K562 (cell line): ENCODE data around the gene HAPLN1. TPM values are rescaled to one million over a fixed set of nuclear protein-coding genes. Genes with fewer than 3 reads are reported as not detected.

Experiments
- ATAC-seq: fragments of 200-7000 bp; cut with Tn5 transposase; 3 replicates; pipeline ENCODE4 v1.9.1; 2020; ENCODE audit warnings: moderate library complexity
- BruUV-seq: library from RNA; stranded (reverse); fragments of 400-500 nt; replicated peaks from 2 replicates; lab custom pipeline; 2021; lab: Mats Ljungman, UMichigan
- CTCF ChIA-PET: fragments of 300-600 bp; formaldehyde crosslinking; extraction: SDS; loops from one replicate; lab custom pipeline; 2021; ENCODE audit warnings: low intra/inter-chr PET ratio; lab: Yijun Ruan, JAX
- POLR2A ChIA-PET: fragments of 300-600, 350-650 bp; sonication (Branson Sonifier 250); formaldehyde crosslinking; extraction: SDS; loops from one replicate; lab custom pipeline; 2021; ENCODE audit warnings: antibody characterized with exemption, inconsistent platforms; lab: Yijun Ruan, JAX
- DNase-seq, 4 experiments: peaks; one replicate each; pipeline versions ENCODE4 v3.0.0 to v3.0.0-alpha.2; 2011 to 2018; ENCODE audit warnings: low spot score in 3 of 4, mixed read lengths in 3 of 4; ENCODE audit errors: extremely low read depth in 1 of 4
- FAIRE-seq: peaks from 2 replicates; lab custom pipeline; 2011; peaks lifted over from hg19 to GRCh38; lab: Jason Lieb, UNC
- H2AFZ ChIP-seq: 2 replicates; pipeline ENCODE4 v1.6.0; 2011; ENCODE audit warnings: low read depth, low read length, control low read depth, inconsistent platforms
- H3K27ac ChIP-seq: fragments of 200-600 bp; 3 replicates; pipeline ENCODE4 v1.8.0; 2011; ENCODE audit warnings: low read depth, mild to moderate bottlenecking, control low read depth, inconsistent platforms, low read length, moderate library complexity, mixed read lengths; ENCODE audit errors: extremely low read depth
- H3K27me3 ChIP-seq, 2 experiments: fragments of 300-600 bp in 1 of 2; 2 replicates in 1 of 2; 3 replicates in 1 of 2; pipeline versions ENCODE4 v1.6.0 to v1.8.0; 2011; ENCODE audit warnings: inconsistent platforms in 2 of 2, low read length in 2 of 2, mild to moderate bottlenecking in 1 of 2, mixed read lengths in 1 of 2, moderate library complexity in 1 of 2; ENCODE audit not compliant: control insufficient read depth in 2 of 2, insufficient read depth in 2 of 2
- H3K36me3 ChIP-seq: fragments of 300-600 bp; 3 replicates; pipeline ENCODE4 v1.8.0; 2011; ENCODE audit warnings: mild to moderate bottlenecking, low read length, inconsistent platforms; ENCODE audit not compliant: control insufficient read depth, insufficient read depth
- H3K4me1 ChIP-seq, 2 experiments: fragments of 200-600 bp in 1 of 2; replicated peaks in 1 of 2; 2 replicates in 1 of 2; 3 replicates in 1 of 2; pipeline versions ENCODE4 v1.5.1 to v1.8.0; 2011; ENCODE audit warnings: inconsistent platforms in 2 of 2, low read length in 2 of 2, mild to moderate bottlenecking in 1 of 2, mixed read lengths in 1 of 2, moderate library complexity in 1 of 2; ENCODE audit not compliant: control insufficient read depth in 2 of 2, insufficient read depth in 2 of 2
- H3K4me2 ChIP-seq: 2 replicates; pipeline ENCODE4 v1.6.1; 2011; ENCODE audit warnings: low read length, control low read depth, inconsistent platforms, mixed read lengths; ENCODE audit not compliant: insufficient read depth
- H3K4me3 ChIP-seq: fragments of 200-600 bp; sonication (generic), shearing (Covaris generic); 2 replicates; pipeline ENCODE4 v1.5.1; 2016; ENCODE audit warnings: control low read depth, inconsistent platforms
- H3K79me2 ChIP-seq: fragments of 200-600 bp; 3 replicates; pipeline ENCODE4 v1.8.0; 2011; ENCODE audit warnings: low read length, inconsistent platforms; ENCODE audit not compliant: control insufficient read depth, insufficient read depth
- H3K9ac ChIP-seq, 2 experiments: 2 replicates each; pipeline versions ENCODE4 v1.6.0 to v1.6.1; 2011; ENCODE audit warnings: low read depth in 2 of 2, low read length in 2 of 2, control low read depth in 1 of 2, inconsistent platforms in 1 of 2, mild to moderate bottlenecking in 1 of 2, mixed read lengths in 1 of 2; ENCODE audit not compliant: insufficient read depth in 1 of 2
- H3K9me1 ChIP-seq: one replicate; pipeline ENCODE4 v1.6.0; 2011; ENCODE audit warnings: inconsistent platforms, mild to moderate bottlenecking, low read length, moderate library complexity; ENCODE audit not compliant: control insufficient read depth, insufficient read depth
- H3K9me3 ChIP-seq: replicated peaks from 2 replicates; pipeline ENCODE4 v1.5.1; 2011; ENCODE audit warnings: low read depth, low read length, inconsistent platforms; ENCODE audit not compliant: control insufficient read depth, insufficient read depth
- H4K20me1 ChIP-seq: replicated peaks from 2 replicates; pipeline ENCODE4 v1.6.1; 2011; ENCODE audit warnings: low read length, inconsistent platforms, mixed read lengths; ENCODE audit not compliant: control insufficient read depth, insufficient read depth
- ESRRA ChIP-seq: fragments of 450-650 bp; IDR thresholded peaks from 2 replicates; pipeline ENCODE4 v1.6.1; 2014; ENCODE audit warnings: low read depth, mild to moderate bottlenecking, moderate library complexity, borderline replicate concordance
- ETV1 ChIP-seq: fragments of 450-650 bp; conservative IDR thresholded peaks from 2 replicates; pipeline ENCODE4 v1.6.1; 2016; ENCODE audit warnings: missing genetic modification characterization, control low read depth, low read depth, missing compliant biosample characterization
- FOXJ3 ChIP-seq: sonication (generic); formaldehyde crosslinking; IDR thresholded peaks from 2 replicates; pipeline ENCODE4 v1.4.0; 2020; ENCODE audit warnings: mild to moderate bottlenecking, missing genetic modification reagents
- ILK ChIP-seq: fragments of 450-650 bp; IDR thresholded peaks from 2 replicates; pipeline ENCODE4 v1.6.1; 2016; ENCODE audit warnings: missing genetic modification characterization, low read depth, mild to moderate bottlenecking, missing compliant biosample characterization, moderate library complexity, borderline replicate concordance
- MXI1 ChIP-seq: IDR thresholded peaks from 2 replicates; pipeline ENCODE4 v1.6.1; 2011; ENCODE audit warnings: low read depth, mild to moderate bottlenecking, improper control_type of control experiment, low read length
- NFATC3 ChIP-seq: fragments of 450-650 bp; IDR thresholded peaks from 2 replicates; pipeline ENCODE4 v1.6.1; 2017; ENCODE audit warnings: mild to moderate bottlenecking
- SMC3 ChIP-seq: conservative IDR thresholded peaks from 2 replicates; pipeline ENCODE4 v1.6.1; 2011; ENCODE audit warnings: low read depth, low read length, improper control_type of control experiment; ENCODE audit not compliant: insufficient read depth
- SP1 ChIP-seq: sonication (generic); formaldehyde crosslinking; IDR thresholded peaks from 2 replicates; pipeline ENCODE4 v1.8.1; 2022; ENCODE audit warnings: mild to moderate bottlenecking, missing genetic modification reagents
- TRIM28 ChIP-seq: fragments of 450-650 bp; IDR thresholded peaks from 2 replicates; pipeline ENCODE4 v1.6.1; 2017
- WGBS: fragments of 100-300 bp; shearing (Covaris generic); methylation state at CpG from one replicate; pipeline ENCODE4 v1.1.6; 2016; ENCODE audit warnings: low coverage, mixed read lengths; ENCODE audit not compliant: insufficient coverage; ENCODE audit errors: missing lambda C conversion rate; 5-methylcytosine and 5-hydroxymethylcytosine counted together
- in situ Hi-C: fragments of 300-500 bp; cut with MboI; formaldehyde crosslinking; loops from 4 replicates; pipeline ENCODE4 v1.15.0; 2018; ENCODE audit warnings: inconsistent platforms, mixed read lengths
- intact Hi-C: fragments of 100-400 bp; cut with micrococcal nuclease; formaldehyde crosslinking; loops from 2 replicates; pipeline ENCODE4 v1.14.2; 2022
- polyA plus RNA-seq, 8 experiments: library from polyadenylated mRNA; depleted of rRNA in 4 of 8; stranded (reverse) in 5 of 8; unstranded in 3 of 8; fragments of >200 nt; fragmentation: Nextera tagmentation in 2 of 8; fragmentation: Illumina TruSeq in 1 of 8; extraction: Ambion mirVana in 2 of 8; extraction: Trizol in 1 of 8; gene quantifications; 2 replicates each; pipeline versions ENCODE4 v1.2.1 to v1.2.3, GENCODE V29; 2011 to 2014; ENCODE audit warnings: inconsistent platforms in 1 of 8, missing spikeins in 1 of 8
- total RNA-seq, 7 experiments: library from RNA; depleted of rRNA in 6 of 7; stranded (reverse); fragments of >200 nt in 6 of 7; fragmentation: Illumina TruSeq in 2 of 7; extraction: Trizol in 2 of 7; gene quantifications; 2 replicates each; pipeline versions ENCODE4 v1.2.1 to v1.2.3, GENCODE V29; 2011 to 2021; ENCODE audit warnings: low replicate concordance in 1 of 7
- TF ChIP-seq, protein P1 (sequence below): IDR thresholded peaks from 2 replicates; pipeline ENCODE4 v1.6.1; 2016; ENCODE audit warnings: missing genetic modification characterization, missing compliant biosample characterization
- TF ChIP-seq, protein P2 (sequence below): fragments of 250-450 bp; sonication (Bioruptor Pico); IDR thresholded peaks from 2 replicates; pipeline ENCODE4 v1.8.0; 2022; ENCODE audit warnings: moderate library complexity, mild to moderate bottlenecking, inconsistent platforms
- TF ChIP-seq, protein P3 (sequence below): fragments of 200-800 bp; sonication (Bioruptor generic); IDR thresholded peaks from 2 replicates; pipeline ENCODE4 v1.6.1; 2017; ENCODE audit warnings: missing genetic modification characterization, missing compliant biosample characterization
- TF ChIP-seq, protein P4 (sequence below): conservative IDR thresholded peaks from 2 replicates; pipeline ENCODE4 v1.6.1; 2011; ENCODE audit warnings: low read depth, mild to moderate bottlenecking, low read length; ENCODE audit not compliant: control insufficient read depth
- TF ChIP-seq, protein P5 (sequence below): sonication (generic); formaldehyde crosslinking; IDR thresholded peaks from 2 replicates; pipeline ENCODE4 v1.8.0; 2022; ENCODE audit warnings: mild to moderate bottlenecking, missing genetic modification reagents
- TF ChIP-seq, protein P6 (sequence below): IDR thresholded peaks from 2 replicates; pipeline ENCODE4 v1.6.1; 2011; ENCODE audit not compliant: insufficient read length; ENCODE audit errors: extremely low read depth

Gene HAPLN1
- total and polyA plus RNA-seq, 9 of the 15 experiments (the other 6 are each of a cell fraction or from before 2014, with no cell fraction given): not detected

DNA sequence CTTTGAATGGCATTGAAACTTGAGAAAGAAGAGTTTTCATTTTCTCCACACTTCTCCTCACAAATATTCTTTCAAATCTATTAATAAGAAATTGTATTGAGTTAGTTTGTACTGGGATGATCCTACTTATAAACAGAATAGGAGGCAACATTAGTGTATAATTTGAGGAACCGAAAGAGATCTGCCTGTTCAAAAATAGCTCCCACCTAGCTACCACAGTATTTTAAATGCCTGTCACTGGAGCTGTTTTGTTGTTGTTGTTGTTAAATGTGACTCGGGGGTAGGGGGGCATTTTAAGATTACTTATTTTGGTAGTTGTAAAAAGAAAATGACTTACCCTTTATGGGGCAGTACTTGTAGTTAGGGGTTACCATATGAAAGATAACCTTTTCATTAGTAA lies 20.1 kb upstream of the HAPLN1 start:
- in situ Hi-C loops (no loop called here), intact Hi-C loops (no loop called here)
- no peak overlapping the region for H3K27ac ChIP-seq
- H3K79me2 ChIP-seq: no peaks in the 10 kb centered on the region
- no peaks in the 10 kb centered on the region for H3K27me3 ChIP-seq
- ATAC-seq: no peak
- no peaks in the 10 kb centered on the region for H4K20me1 ChIP-seq
- H3K9me3 ChIP-seq: no peaks in the 10 kb centered on the region
- CTCF ChIA-PET: no interaction called here
- no peaks in the 10 kb centered on the region for H3K9me1 ChIP-seq
- DNase-seq: no peak
- no peak overlapping the region for H2AFZ ChIP-seq
- no peak overlapping the region for H3K4me2 ChIP-seq
- no TSS peak for BruUV-seq
- H3K9ac ChIP-seq: no peak overlapping the region
- WGBS: 0% methylated on average over 2 of the region's 2 CpGs
- no peak overlapping the region for H3K4me3 ChIP-seq
- no peaks in the 10 kb centered on the region for H3K4me1 ChIP-seq
- POLR2A ChIA-PET: no interaction called here
- H3K36me3 ChIP-seq: no peaks in the 10 kb centered on the region
- FAIRE-seq: no peak
- TF ChIP-seq, protein P1, sequence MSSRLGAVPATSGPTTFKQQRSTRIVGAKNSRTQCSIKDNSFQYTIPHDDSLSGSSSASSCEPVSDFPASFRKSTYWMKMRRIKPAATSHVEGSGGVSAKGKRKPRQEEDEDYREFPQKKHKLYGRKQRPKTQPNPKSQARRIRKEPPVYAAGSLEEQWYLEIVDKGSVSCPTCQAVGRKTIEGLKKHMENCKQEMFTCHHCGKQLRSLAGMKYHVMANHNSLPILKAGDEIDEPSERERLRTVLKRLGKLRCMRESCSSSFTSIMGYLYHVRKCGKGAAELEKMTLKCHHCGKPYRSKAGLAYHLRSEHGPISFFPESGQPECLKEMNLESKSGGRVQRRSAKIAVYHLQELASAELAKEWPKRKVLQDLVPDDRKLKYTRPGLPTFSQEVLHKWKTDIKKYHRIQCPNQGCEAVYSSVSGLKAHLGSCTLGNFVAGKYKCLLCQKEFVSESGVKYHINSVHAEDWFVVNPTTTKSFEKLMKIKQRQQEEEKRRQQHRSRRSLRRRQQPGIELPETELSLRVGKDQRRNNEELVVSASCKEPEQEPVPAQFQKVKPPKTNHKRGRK (tag): no peak
- TF ChIP-seq NFATC3: no peak
- TF ChIP-seq, protein P2, sequence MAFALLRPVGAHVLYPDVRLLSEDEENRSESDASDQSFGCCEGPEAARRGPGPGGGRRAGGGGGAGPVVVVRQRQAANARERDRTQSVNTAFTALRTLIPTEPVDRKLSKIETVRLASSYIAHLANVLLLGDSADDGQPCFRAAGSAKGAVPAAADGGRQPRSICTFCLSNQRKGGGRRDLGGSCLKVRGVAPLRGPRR (CRISPR knock-in tag): no peak
- no peak for TF ChIP-seq ETV1 (tag)
- TF ChIP-seq ESRRA: no peak
- TF ChIP-seq, protein P3, sequence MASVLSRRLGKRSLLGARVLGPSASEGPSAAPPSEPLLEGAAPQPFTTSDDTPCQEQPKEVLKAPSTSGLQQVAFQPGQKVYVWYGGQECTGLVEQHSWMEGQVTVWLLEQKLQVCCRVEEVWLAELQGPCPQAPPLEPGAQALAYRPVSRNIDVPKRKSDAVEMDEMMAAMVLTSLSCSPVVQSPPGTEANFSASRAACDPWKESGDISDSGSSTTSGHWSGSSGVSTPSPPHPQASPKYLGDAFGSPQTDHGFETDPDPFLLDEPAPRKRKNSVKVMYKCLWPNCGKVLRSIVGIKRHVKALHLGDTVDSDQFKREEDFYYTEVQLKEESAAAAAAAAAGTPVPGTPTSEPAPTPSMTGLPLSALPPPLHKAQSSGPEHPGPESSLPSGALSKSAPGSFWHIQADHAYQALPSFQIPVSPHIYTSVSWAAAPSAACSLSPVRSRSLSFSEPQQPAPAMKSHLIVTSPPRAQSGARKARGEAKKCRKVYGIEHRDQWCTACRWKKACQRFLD (CRISPR knock-in tag): no peak
- TF ChIP-seq, protein P4, sequence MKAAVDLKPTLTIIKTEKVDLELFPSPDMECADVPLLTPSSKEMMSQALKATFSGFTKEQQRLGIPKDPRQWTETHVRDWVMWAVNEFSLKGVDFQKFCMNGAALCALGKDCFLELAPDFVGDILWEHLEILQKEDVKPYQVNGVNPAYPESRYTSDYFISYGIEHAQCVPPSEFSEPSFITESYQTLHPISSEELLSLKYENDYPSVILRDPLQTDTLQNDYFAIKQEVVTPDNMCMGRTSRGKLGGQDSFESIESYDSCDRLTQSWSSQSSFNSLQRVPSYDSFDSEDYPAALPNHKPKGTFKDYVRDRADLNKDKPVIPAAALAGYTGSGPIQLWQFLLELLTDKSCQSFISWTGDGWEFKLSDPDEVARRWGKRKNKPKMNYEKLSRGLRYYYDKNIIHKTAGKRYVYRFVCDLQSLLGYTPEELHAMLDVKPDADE: no peak
- TF ChIP-seq ILK (tag): no peak
- TF ChIP-seq TRIM28: no peak
- TF ChIP-seq MXI1: no peak
- TF ChIP-seq SMC3: no peak
- TF ChIP-seq, protein P5, sequence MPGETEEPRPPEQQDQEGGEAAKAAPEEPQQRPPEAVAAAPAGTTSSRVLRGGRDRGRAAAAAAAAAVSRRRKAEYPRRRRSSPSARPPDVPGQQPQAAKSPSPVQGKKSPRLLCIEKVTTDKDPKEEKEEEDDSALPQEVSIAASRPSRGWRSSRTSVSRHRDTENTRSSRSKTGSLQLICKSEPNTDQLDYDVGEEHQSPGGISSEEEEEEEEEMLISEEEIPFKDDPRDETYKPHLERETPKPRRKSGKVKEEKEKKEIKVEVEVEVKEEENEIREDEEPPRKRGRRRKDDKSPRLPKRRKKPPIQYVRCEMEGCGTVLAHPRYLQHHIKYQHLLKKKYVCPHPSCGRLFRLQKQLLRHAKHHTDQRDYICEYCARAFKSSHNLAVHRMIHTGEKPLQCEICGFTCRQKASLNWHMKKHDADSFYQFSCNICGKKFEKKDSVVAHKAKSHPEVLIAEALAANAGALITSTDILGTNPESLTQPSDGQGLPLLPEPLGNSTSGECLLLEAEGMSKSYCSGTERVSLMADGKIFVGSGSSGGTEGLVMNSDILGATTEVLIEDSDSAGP (CRISPR knock-in tag): no peak
- TF ChIP-seq FOXJ3 (CRISPR knock-in tag): no peak
- TF ChIP-seq SP1 (CRISPR knock-in tag): no peak
- TF ChIP-seq, protein P6, sequence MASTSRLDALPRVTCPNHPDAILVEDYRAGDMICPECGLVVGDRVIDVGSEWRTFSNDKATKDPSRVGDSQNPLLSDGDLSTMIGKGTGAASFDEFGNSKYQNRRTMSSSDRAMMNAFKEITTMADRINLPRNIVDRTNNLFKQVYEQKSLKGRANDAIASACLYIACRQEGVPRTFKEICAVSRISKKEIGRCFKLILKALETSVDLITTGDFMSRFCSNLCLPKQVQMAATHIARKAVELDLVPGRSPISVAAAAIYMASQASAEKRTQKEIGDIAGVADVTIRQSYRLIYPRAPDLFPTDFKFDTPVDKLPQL: no peak
